Cardiac fibroblast (primary cell): ENCODE measurements around the gene FGF22.

Experiments used
- DNase-seq, 2 donors: peaks; one replicate each; pipeline versions ENCODE4 v3.0.0 to v3.0.0-alpha.2; 2010; ENCODE audit warnings: low read depth in 2 of 2
- H3K4me3 ChIP-seq, 2 donors: replicated peaks in 1 of 2; 1 replicate in 1 of 2; 2 replicates in 1 of 2; pipeline ENCODE4 v1.5.1; 2011; ENCODE audit warnings: low read depth in 2 of 2, low read length in 2 of 2, mild to moderate bottlenecking in 2 of 2, moderate library complexity in 1 of 2
- CTCF ChIP-seq: IDR thresholded peaks from one replicate; pipeline ENCODE4 v1.5.1; 2011; ENCODE audit warnings: low read depth, mild to moderate bottlenecking, low read length, inconsistent platforms

FGF22 gene

GRCh38 chr19:593505-593904 lies 46.2 kb upstream of the FGF22 start:
- TF ChIP-seq CTCF, result no peak

GRCh38 chr19:594265-594870 lies 45.3 kb upstream of the FGF22 start:
- no peak for TF ChIP-seq CTCF
- no peak for DNase-seq
- H3K4me3 ChIP-seq, result no peak overlapping the region

More at GRCh38 chr19:593505-593904, 46.2 kb upstream of the FGF22 start:
- H3K4me3 ChIP-seq, result no peak overlapping the region
- DNase-seq, result no peak

- no peak for TF ChIP-seq CTCF
- no peak for DNase-seq
- H3K4me3 ChIP-seq, result no peak overlapping the region
These were observed 44.1 kb upstream of the FGF22 start for GRCh38 chr19:595326-596262.

DNA sequence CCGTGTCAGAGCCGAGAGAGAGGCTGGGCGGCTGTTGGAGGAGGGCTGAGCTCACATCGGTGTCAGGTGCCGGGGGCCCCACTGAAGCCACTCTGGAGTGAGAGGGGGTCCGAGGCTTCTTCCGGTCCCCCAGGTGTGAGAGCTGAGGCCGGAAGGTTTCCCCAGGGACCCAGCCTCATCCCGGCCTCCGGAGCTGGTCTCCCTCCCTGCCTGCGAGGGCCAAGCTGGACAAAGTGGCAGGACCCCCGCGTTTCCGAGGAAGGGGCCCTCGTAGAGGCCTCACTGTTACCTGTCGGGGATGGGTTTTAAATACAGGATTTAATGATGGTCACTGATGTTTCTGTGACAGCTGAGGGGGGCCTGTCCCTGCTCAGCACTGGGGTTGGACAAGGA lies 43.4 kb upstream of the FGF22 start:
- H3K4me3 ChIP-seq, result no peak overlapping the region
- TF ChIP-seq CTCF, result no peak
- DNase-seq, result no peak

- no peak for TF ChIP-seq CTCF
- no peak for DNase-seq
- no peak overlapping the region for H3K4me3 ChIP-seq
These were observed 42.0 kb upstream of the FGF22 start for GRCh38 chr19:597406-598315.

DNA sequence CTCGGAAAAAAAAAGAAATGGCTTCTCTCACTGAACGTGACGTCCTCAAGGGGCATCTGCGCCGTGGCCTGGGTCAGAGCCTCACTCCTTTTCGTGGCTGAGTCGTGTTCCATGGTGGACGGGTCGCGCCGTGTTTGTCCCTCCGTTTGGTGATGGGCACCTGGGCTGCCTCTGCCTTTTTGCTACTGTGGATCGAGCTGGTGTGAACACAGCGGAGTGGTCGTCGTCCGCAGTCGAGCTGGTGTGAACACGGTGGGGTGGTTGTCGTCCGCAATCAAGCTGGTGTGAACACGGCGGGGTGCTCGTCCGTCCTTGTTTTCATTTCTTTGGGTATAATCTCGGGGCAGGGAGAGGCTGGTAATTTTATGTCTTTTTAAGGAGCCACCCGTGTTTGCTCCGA lies 38.4 kb upstream of the FGF22 start:
- no peak overlapping the region for H3K4me3 ChIP-seq
- DNase-seq, result no peak
- TF ChIP-seq CTCF, result no peak
